AG04449 (cell line): ENCODE data around the gene AMN1.

Experiments used
- CTCF ChIA-PET: fragments of 350-600 bp; formaldehyde crosslinking; extraction: SDS; loops from one replicate; lab custom pipeline; 2021; ENCODE audit warnings: antibody characterized with exemption; lab: Yijun Ruan, JAX
- POLR2A ChIA-PET: fragments of 400-600, 350-600 bp; formaldehyde crosslinking; extraction: SDS; loops from one replicate; lab custom pipeline; 2020; ENCODE audit warnings: antibody characterized with exemption, inconsistent platforms; lab: Yijun Ruan, JAX
- DNase-seq: peaks from one replicate; pipeline ENCODE4 v3.0.0-alpha.2; 2010; ENCODE audit warnings: low read depth, low spot score
- H3K4me3 ChIP-seq: 2 replicates; pipeline ENCODE4 v1.5.1; 2011; ENCODE audit warnings: low read depth, mild to moderate bottlenecking, control low read depth, low read length
- TF ChIP-seq, protein P1 (sequence below): IDR thresholded peaks from one replicate; pipeline ENCODE4 v1.5.1; 2011; ENCODE audit warnings: mild to moderate bottlenecking, moderate library complexity, low read length, control low read depth, inconsistent platforms; ENCODE audit not compliant: insufficient read depth; ENCODE audit errors: missing control alignments

Gene AMN1

DNA sequence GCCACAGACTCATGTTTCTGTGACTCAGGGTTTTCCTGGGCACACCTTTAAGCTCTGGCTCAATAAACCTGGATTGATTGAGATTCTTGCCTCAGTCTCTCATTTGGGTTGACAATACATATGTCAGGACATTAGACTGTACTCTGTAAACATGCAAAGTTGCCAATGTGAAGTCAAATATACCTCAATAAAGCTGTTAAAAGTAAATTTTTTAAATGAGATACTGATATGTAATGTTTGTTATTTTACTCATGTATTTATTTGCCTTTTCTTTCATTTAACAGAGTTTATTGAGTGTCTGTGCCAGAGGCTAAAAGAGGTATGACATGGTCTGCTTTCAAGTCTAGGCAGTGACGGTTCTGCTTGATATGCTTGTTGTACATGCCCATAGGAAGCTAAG is 73.0 kb downstream of the AMN1 start:
- CTCF ChIA-PET: interaction anchor here (0.7 to 2.2 kb wide), 5 partner anchors 9 to 656 kb away, joined by 3 to 10 read pairs (median 3); no protein-coding TSS in a partner anchor
- POLR2A ChIA-PET: interaction anchor here (0.6 kb wide), 1 partner anchor 251 kb away, joined by 4 read pairs; no protein-coding TSS in a partner anchor
- H3K4me3 ChIP-seq: no peak overlapping the region
- no peak for DNase-seq
- TF ChIP-seq, protein P1, sequence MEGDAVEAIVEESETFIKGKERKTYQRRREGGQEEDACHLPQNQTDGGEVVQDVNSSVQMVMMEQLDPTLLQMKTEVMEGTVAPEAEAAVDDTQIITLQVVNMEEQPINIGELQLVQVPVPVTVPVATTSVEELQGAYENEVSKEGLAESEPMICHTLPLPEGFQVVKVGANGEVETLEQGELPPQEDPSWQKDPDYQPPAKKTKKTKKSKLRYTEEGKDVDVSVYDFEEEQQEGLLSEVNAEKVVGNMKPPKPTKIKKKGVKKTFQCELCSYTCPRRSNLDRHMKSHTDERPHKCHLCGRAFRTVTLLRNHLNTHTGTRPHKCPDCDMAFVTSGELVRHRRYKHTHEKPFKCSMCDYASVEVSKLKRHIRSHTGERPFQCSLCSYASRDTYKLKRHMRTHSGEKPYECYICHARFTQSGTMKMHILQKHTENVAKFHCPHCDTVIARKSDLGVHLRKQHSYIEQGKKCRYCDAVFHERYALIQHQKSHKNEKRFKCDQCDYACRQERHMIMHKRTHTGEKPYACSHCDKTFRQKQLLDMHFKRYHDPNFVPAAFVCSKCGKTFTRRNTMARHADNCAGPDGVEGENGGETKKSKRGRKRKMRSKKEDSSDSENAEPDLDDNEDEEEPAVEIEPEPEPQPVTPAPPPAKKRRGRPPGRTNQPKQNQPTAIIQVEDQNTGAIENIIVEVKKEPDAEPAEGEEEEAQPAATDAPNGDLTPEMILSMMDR: no peak

DNA sequence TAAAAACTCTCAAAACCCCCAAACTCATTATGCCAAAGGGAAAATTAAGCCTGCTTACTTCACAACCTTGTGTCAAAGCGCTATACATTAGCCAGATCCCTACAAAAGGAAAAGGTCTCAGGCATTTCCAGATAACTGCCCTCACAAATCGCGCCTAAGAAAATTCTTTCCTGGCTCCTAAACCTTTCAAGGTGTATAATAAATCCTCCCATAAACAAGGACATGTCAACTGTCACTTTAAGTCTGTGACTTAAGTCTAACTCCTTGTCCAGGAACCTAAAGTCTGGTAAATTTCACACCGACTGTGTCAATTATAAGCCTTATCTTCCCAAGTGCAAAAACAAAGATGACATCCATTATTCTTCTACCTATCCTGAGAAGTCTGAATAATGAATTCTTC is 73.6 kb downstream of the AMN1 start:
- POLR2A ChIA-PET: interaction anchor here (0.6 kb wide), 1 partner anchor 250 kb away, joined by 4 read pairs; no protein-coding TSS in a partner anchor
- no peak overlapping the region for H3K4me3 ChIP-seq
- DNase-seq: no peak
- TF ChIP-seq, protein P1: no peak
- CTCF ChIA-PET: interaction anchor here (0.7 to 2.2 kb wide), 3 partner anchors 9 to 656 kb away, joined by 3 to 10 read pairs (median 5); no protein-coding TSS in a partner anchor

DNA sequence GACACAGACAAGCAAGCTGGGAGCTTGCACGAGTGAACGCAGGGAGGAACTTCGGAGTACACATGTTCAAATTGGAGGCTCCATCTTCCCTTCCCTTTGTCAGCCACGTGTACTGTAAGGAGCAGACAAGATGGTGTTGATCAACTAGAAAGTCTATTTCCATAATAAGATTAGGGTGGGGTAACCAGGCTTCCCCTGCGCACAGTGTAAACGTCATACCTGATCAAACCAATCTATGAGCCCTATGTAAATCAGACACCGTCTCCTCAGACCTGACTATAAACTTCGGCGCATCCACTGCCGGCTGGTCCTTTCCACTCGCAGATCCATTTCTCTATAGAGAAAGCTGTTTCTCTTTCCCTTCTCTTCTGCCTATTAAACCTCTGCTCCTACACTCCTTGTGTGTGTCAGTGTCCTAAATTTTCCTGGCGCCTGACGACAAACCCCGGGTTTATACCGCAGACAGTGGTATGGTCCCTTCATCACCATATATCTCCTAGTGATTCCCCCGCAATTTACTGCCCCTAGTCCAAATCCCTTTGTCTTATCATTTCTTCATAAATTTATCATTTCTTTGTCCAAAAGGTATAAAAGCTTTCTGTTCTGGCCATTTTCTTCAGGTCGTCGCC is 76.8 kb downstream of the AMN1 start:
- POLR2A ChIA-PET: interaction anchor here (0.7 to 1.5 kb wide), 2 partner anchors 250 to 1103 kb away, joined by 3 to 4 read pairs; partner anchors contain the start of gene YARS2
- DNase-seq: no peak
- TF ChIP-seq, protein P1: no peak
- CTCF ChIA-PET: interaction anchor here (0.8 to 3.8 kb wide), 27 partner anchors 10 to 1103 kb away, joined by 3 to 89 read pairs (median 5); partner anchors contain the start of genes AMN1 and YARS2
- peak overlapping the region; percentile 25 for H3K4me3 ChIP-seq

DNA sequence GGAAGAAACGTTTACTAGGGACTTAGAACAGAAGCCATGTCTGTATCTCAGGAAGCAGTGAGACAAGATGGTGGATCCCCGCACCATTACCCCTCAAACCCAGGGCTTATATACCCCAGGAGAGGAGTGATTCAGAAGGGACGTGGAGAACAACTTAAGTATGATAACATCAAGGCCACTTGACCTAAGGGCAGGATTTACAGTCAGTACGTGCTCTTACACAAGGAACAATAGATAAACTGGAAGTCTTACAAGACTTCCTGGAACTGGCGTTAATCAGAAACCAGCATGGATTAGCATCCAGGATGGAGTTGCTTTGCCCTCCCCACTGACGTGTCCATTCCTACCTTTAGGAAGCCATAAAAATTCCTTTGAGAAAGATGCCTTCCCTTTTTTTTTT is 77.9 kb downstream of the AMN1 start:
- POLR2A ChIA-PET: no interaction called here
- TF ChIP-seq, protein P1: no peak
- CTCF ChIA-PET: interaction anchor here (3.4 to 3.8 kb wide), 3 partner anchors 410 to 661 kb away, joined by 27 to 89 read pairs (median 31); no protein-coding TSS in a partner anchor

DNA sequence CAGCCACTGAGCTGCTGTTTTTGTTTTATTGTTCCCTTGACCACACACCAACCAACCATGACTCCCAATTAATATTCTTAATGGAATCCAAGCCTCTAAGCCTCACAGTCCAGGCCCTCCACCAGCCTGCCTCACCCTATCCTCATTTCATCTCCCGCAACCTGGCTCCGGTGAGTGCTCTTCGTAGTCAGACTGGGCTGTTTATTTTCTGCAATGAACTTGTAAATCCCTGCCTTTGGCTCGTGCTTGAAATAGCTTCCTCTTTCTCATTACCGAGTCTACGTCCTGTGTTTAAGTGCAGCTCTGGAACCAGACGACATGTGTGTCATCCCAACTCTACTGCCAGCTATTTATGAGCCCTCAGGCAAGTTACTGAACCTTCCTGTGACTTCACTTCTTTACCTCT is 81.7 kb downstream of the AMN1 start:
- TF ChIP-seq, protein P1: no peak
- H3K4me3 ChIP-seq: no peak overlapping the region
- ChIA-PET CTCF (interaction anchor here (0.8 to 11.0 kb wide), 6 partner anchors 9 to 665 kb away, joined by 3 to 139 read pairs (median 4); no protein-coding TSS in a partner anchor), POLR2A (no interaction called here)
- no peak for DNase-seq

More for the DNA sequence above, 77.9 kb downstream of the AMN1 start:
- no peak overlapping the region for H3K4me3 ChIP-seq
- DNase-seq: no peak

DNA sequence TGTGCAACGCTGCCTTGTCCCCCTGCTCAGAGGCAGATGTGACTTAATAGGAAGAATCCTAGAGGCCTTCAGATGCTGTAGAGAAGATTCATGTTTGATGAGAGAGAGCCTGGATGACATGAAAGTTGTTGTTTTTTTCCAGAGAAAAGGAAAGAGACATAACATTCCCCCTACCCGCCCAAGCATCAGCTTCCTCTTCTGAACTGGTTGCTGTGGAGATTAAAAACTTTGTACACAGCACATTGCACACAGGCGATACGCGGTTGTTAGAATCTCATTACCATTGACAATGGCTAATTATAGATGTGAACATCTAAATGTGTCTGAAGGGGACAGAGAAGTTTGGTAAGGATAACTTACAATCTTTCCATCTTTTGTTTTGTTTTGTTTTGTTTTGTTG is 82.9 kb downstream of the AMN1 start:
- TF ChIP-seq, protein P1: no peak
- POLR2A ChIA-PET: interaction anchor here (0.6 kb wide), 2 partner anchors 98 to 599 kb away, joined by 3 to 4 read pairs; no protein-coding TSS in a partner anchor
- H3K4me3 ChIP-seq: no peak overlapping the region
- CTCF ChIA-PET: interaction anchor here (1.0 to 11.0 kb wide), 5 partner anchors 8 to 243 kb away, joined by 4 to 139 read pairs (median 5); no protein-coding TSS in a partner anchor
- no peak for DNase-seq
